HuH-7 (cell line): ENCODE measurements around the gene MYO1G.

ENCODE experiments used
- DNase-seq: peaks from one replicate; pipeline ENCODE4 v3.0.0; 2011; ENCODE audit warnings: low spot score

MYO1G gene

DNA sequence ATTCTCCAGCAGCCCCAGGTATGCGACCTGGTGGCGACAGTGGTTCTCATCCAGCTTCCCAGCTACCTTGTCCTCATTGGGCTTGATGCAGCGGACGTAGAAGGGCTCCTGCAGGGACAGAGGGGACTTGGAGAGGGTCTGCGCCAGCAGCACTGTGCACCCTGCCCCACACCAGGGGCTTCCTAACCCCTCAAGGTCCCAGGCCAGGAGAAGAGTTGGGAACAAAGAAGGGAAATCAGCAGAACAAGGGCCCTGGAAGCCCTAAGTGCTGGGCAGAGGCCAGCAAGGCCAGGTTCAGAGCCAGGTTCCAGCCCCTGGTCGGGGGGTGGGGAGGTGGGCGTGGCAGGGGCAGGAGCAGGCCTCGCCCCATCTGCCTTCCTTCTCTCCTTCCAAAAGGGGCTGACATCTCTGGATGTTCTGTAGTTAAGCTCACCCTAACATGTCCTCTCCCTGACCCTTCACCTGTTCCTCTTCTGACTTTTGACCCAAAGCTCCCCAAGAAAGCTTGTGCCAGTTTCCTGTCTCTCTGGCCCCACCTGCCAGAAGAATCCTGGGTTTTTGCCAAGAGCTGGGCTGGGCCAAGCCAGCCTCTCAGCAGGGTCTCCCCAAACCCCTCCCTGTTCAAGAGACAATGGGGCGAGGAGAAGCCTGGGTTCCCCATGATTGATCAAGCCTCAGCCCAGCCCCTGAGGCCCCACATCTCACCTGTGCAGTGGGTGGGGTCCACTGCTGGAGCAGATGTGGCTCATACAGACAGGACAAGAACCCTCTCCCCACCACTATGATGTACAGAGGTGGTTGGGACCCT lies 11.9 kb downstream of the MYO1G start:
- no peak for DNase-seq

DNA sequence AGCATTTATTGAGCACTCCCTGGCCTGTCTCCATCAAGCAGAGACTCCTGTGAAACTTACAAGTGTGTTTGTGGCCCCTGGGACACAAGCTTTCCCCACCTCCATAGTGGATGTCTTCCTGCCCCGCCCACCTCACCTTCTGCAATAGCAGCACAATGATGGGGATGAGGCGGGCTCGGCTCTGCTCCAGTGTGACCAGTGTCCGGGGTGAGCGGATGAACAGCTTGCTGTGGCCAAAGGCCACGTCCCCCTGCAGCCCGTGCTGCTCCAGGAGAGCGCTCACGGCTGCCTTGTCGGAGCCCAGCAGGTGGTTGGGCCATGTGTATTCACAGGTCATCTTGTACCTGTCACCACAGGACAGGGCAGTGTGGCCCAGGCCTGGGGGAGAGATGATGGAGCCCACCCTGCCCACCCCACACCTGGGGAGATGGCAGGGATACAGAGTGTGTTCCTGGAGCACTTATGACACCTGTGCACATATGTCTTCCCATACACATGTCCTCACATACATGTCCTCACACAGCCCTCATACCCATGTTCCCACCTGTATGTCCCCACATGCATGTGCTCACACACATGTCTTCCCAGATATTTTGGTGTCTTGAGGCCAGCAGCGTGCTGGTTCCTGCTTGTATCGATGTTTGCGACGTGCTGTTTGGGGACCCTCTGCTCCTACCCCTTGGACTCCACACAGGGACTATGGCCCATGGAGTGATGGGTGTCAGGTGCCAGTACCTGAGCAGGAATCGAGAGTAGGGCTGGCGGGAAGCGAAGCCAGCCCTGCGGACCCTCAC lies 12.7 kb downstream of the MYO1G start:
- DNase-seq, result no peak

DNA sequence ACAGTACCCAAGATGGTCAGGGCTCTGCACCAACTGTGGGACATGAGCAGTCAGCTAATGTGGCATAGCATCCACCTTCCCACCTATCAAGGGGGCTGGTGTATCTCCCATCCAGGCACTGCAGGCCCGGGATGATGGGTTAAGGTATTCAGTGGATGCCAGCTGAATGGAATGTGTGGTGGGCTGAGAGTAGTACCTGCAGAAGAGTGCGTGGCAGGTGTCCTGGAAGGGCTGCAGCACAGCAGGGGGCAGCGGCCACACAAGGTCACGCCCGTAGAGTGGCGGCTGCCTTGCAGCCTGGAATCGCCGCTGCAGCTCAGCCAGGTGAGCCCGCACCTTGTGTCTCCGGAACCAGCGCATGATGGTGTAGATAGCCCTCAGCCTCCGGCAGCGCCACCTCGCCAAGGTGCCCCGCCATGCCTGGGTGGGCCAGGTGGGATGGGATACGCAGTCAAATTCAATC lies 13.3 kb downstream of the MYO1G start:
- no peak for DNase-seq

DNA sequence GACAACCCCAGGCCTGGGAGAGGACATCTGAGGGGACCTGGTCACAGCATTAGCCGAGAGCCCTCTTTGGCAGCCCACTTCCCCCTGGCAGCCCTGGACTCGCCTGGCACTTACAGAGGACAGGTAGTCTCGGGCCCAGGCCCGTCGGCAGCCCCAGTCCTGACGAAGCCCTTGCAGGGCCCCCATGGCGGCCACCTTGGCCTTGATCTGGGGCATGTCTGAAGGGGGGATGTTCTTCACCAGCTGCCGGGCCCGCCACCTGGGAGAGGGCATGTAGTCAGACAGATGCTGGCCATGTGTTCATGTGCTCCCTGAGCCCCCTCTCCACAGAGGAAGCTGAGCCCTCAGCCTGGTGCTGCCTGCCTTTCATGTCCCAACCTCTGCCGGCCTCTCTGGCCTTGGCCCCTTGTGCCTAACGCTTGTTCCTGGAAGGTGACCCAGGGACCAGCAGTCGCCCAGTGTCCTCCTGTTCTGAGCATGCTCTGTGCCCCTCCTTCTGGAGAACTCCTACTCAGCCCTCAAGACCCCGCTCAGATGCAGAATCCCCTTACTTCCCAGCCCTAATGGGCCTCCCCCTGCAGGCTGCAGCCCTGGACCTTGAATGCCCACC lies 13.9 kb downstream of the MYO1G start:
- no peak for DNase-seq

DNA sequence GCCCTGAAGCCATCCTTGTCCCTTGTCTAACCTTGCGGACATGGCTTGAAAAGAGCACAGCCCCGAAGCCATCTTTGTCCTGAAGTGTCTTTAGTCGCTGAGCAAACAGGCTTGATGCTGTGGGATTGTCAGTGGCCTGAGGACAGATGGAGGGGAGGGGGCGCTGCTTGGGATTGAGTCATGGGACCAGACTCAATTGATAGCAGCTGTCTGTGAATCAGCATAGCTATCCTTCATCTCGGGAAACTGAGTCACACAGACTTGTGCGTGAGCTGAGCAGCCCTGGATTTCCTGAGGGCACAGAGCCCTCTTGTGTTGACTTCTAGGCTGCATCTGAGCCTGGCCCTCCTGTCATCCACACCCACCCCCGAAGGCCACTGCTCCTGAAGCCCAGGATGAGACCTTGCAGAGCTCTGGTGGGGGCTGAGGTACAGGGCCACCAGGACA lies 14.4 kb downstream of the MYO1G start:
- DNase-seq, result peak; percentile 64

DNA sequence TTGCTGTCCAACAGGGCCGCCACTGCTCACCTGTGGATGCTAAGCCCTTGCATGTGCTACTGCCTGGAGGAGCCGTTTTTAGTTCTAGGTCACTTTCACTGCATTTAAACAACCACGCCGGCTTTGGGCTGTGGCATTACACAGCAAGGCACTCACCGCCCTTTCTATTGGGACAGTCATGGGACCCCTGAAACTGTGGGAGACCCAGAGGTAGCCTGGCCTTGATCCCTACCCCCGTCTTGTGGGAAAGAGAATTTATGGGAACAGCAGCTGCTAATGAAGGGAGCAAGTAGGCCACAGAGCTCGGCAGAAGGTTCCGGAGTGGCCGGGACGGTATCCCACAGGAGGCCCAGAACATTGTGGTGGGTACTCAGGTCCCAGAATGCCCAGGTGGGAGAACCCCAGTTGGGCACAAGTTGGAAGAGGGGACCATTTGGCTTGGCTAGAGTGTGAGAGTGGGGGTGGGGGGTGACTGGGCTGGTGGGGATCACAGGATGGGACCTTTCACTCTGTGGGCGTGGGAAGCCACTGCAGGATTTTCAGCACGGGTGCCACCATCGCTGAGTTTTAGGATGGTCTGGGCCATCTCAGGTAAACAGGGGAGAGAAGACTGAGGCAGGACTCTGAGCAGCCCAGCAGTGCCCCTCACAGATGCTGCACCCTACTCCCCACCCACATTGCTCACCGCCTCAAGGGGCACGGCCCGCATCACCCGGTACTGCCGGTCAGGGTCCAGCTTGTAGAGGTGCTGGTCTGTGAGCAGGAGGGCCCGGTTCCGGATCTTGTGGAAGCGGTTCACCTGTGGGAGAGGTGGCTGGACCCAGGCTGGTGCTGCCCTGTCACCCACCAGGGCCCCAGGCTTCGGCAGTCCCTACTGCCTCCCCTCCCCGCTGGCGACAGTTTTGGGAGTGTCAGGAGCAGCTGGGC lies 15.2 kb downstream of the MYO1G start:
- DNase-seq, result no peak

DNA sequence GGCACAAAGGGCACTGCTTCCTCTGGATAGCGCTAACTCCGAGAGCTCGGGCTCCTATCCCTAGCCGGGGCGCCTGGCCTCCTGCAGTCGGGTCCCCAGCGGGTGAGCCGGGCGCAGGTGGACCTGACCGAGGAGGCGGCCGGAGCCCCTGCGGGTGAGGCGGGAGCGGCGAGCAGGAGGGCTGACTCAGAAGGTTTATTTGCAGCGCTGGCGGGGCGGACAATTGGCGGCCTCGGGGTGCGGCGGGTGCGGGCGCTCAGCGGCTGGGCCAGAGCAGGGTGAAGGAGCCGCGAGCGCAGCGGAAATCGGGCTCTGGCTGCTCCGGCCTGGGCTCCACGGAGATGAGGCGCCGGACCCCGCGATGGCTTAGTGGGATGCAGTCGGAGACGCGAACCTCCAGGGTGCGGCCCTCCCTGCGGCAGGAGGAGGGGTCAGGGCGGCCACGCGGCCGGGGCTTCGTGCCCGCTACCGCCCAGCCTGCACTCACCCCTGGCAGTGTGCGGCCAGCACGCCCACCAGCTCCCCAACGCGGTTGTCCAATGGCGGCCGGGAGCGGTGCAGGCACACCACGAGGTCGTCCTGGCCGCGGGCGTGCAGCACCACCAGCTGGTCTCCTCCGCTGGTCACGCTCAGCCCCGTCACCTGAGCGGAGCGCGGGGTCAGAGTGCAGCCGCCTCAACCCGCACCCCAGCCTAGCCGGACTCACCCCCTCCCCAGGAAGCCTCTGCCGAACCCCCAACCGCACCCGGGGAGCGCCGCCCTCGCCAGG lies 16.1 kb downstream of the MYO1G start:
- no peak for DNase-seq

DNA sequence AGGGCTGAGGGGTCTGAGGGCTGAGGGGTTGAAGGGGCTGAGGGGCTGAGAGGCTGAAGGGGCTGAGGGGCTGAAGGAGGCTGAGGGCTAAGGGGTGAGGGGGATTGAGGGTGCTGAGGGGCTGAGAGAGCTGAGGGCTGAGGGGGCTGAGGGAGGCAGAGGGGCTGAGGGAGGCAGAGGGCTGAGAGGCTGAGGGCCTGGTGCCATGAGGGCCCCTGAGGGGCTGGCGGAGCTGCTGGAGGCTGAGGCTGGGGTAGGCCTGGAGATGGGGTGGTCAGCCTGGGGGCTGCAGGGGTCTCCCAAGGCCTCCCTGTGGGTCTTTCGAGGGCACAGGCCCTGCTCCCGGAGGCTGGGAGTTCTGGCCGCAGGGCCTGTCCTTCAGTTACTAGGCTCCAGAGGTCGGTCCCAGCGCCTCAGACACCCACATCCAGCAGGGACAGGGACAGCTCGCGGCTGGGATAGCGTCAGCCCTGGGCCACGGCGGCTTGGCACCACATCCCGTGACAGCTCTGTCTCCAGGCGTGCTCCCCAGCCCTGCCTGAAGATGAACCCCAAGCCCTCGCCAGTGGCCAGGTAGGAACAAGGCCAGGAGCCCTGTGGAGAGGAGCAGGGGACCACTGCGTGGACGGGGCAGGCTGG lies 16.9 kb downstream of the MYO1G start:
- no peak for DNase-seq

DNA sequence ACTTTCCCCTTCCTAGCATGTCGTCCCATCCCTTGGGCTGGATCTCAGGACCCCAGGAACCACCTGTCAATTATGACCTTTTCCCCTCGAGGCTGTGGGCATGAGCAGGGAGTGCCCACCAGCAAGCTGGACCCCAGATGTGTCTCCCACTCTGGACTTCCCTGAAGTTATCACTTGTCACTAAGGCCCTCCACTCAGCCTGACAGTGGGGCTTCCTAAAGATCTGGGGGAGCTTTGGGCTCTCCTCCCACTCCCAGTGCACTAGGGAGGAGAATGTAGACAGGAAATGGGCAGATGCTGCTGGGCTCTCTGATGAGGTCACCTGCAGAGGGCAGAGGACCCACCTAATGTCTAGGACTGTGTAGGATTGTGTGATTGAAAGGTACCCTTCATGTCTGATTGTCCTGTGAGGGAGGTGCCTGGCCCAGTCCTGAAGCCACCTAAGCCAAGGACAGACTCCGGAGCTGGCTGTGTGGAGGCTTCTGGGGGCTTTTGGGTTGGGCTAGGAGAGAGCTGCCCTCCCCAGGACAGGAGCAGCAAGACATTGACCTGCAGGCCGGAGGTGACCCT lies 18.7 kb downstream of the MYO1G start:
- DNase-seq, result no peak

DNA sequence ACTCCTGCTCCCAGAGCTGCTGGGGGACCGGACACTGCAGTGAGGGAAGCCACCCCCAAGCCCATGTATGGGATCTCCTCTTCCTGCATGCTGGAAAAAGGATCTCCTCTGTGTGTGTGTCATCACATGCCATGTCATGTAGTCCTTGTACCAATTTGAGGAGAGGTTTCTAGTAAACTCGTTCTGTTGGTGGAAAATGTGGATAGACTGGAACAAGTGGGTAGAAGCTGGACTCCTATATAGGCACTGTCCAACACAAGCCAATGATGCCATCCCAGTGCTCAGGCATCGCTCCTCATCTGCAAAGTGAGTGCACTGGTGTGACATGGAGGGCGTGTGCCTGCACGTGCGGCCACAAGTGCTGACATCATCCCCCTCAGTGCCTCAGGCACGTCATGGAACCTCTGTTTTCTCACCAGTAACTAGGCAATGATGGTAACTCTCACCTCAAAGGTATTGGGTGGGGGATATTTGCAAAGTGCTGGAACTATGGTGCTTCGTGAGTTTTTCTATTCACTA lies 19.3 kb downstream of the MYO1G start:
- no peak for DNase-seq

DNA sequence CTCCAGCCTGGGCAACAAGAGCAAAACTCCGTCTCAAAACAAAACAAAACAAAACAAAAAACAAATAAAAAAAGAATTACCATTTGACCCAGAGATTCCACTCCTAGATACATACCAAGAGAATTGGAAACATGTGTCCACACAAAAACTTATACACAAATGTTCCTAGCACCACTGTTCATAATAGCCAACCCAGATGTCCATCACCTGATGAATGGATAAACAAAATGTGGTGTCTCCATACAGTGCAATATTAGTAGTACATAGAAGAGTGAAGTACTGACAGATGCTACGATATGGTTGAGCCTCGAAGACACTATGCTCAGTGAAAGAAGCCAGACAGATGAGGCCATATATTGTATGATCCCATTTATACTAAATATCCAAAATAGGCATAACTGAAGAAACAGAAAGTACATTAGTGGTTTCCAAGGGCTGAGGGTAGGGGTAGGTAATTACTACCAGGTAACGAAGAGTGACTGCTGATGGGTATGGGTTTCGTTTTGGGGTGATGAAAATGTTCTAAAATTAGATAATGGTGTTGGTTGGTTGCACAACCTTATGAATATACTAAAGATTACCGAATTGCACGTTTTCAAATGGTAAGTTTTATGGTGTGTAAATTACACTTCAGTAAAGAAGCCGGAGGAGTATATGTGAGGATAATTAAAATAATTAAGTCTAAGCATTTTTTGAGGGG lies 20.0 kb downstream of the MYO1G start:
- DNase-seq, result no peak

DNA sequence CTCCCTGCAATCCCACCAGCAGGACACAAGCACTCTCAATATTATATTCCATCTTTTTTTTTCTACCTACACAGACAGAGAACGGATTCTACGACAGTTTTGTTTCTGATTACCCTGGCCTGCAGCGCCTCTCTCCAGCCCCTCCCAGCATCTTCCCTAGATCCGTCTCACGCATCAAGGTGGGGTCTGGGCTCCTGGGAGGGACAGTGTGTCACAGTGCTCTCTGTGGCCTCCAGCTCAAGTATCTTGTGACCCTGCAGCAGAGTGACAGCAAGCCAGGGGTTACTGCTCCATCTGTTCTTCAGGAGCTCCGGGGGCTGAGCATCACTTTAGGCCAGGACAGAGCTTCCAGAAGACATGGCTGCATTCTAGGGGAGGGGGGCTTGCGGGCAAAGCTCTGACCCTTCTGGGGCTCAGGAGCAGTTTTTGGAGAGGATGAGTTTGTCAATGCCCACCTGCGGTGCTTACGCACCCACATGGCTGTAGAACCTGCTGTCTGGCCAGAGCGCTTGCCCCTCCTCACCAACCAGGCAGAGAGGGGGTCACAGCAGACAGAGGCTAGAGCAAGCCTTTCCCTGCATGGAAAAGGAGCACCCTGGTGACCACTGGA lies 22.6 kb downstream of the MYO1G start:
- DNase-seq, result no peak

DNA sequence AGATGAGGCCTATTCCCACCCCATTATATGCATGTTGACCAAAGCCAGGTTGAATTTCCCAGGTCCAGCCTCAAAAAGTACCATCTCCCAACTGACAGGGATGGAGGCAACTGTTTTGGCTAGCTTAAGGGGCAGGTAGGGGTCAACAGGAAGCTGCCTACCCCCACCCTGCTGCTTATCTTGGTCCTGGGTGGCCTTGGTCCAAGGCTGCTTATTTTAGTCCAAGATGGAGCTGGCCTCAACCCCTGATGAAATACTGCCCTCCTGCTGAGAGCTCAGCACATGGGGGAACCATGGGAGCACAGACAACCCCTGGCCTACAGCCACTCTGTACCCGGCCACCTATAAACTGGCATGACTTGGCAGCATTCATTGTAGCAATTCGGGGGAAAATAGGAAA lies 23.1 kb downstream of the MYO1G start:
- no peak for DNase-seq

DNA sequence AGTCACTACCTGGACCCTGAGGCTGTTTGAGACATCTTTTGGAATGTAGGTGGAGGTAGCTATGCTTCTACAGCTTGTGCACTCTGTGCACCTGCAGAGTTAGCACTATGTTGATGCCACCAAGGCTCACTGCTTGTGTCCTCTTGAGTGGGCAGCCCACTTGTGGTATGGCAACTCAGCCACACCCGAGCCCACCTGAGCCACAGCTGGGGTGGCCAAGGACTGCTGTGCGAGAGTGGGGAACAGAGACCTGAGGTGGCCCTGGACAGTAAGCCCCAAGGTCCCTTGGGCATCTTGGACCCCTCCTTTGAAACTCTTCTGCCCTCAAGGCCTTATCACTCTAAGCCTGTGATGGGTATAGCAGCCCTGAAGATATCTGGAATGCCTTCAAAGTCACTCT lies 25.7 kb downstream of the MYO1G start:
- no peak for DNase-seq

DNA sequence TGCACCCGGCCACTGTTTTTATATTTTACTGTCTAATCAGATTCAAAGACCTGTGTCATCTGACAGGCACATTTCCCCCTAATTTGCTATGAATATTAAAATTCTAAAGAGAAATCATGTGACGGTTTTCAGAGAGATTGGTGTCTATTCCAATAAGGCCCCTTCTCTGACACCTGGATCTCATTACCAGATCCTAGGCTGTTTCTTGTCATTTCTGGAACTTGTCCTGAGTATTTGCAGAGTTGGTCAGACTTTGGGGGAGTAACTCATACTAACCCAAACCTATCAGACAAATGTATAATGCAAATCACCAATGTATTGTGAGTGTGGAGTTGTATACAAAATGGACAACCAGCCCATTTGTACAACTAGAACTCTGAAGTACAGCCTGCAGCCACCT lies 29.5 kb downstream of the MYO1G start:
- DNase-seq, result no peak

DNA sequence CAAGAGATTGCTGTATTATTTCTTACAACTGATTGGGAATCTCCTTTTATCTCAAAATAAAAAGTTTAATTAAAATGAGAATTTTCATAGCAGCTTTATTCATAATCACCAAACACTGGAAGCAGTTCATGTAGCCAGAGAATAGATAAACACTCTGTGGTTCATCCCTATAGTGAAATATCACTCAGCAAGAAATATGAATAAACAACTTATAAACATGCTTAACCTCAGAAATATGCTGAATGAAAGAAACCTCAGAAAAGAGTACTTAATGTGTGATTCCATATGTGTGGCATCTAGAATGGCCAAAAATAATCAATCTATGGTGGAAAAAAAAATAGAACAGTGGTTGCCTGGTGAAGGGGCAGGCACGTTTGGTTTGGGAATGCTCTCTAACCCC lies 33.3 kb downstream of the MYO1G start:
- DNase-seq, result no peak

DNA sequence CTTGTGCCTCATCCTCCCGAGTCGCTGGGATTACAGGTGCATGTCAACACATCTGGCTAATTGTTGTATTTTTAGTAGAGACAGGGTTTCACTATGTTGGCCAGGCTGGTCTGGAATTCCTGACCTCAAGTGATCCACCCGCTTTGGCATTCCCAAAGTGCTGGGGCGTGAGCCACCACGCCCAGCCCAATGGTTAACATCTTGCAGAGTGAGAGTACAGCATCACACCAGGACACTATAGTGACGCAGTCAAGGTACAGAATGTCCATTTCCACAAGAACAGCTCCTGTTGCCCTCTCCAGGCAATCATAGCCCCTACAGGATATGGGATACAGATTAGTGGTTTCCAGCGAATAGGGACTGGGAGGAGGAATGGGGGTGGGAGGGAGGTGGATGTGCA lies 34.0 kb downstream of the MYO1G start:
- no peak for DNase-seq

DNA sequence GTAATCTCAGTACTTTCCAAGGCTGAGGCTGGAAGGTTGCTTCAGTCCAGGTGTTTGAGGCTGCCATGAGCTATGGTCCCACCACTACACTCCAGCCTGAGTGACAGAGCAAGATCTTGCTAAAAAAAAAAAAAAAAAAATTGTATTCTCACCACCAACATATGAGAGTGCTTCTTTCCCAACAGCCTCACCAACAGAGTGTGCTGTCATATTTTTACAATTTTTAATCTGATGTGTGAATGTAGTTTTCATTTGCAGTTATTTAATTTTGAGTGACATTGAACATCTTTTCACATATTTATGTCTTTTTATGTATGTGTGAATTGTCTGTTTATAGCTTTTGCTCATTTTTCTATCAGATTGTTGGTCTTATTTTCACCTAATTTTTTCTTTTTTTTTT lies 35.2 kb downstream of the MYO1G start:
- DNase-seq, result no peak

DNA sequence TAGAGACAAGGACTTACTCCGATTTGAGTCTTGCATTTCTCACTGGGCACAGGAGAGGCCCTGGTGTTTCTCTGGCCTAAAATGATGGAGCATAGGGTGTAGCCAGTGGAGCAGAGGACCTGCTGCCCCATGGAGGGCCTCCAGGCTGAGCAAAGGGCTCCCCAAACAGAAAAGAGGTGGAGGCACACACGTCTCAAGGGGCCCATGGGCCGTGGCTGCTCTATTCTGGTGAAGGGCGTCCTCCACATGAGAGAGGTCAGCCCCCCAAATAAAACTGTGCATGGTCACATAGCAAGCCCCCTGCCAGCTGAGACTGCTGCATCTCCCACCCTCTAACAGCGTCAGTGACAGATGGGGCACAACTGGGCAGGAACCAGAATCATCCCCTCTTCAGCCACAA lies 41.4 kb downstream of the MYO1G start:
- DNase-seq, result no peak
